NCI-H2196 (cell line): ENCODE measurements around the gene VIT.
"Not testable (repeated sequence)": the region's sequence is repeated elsewhere in the genome, so short reads cannot be mapped to it uniquely, and the experiment has no call there.

ENCODE experiments used
- DNase-seq: peaks from one replicate; lab custom pipeline; 2025; ENCODE audit not compliant: unreplicated experiment; lab: John Stamatoyannopoulos, UW

The VIT gene

GRCh38 chr2:36801088-36801487 lies 104.6 kb downstream of the VIT start:
- no peak for DNase-seq

DNA sequence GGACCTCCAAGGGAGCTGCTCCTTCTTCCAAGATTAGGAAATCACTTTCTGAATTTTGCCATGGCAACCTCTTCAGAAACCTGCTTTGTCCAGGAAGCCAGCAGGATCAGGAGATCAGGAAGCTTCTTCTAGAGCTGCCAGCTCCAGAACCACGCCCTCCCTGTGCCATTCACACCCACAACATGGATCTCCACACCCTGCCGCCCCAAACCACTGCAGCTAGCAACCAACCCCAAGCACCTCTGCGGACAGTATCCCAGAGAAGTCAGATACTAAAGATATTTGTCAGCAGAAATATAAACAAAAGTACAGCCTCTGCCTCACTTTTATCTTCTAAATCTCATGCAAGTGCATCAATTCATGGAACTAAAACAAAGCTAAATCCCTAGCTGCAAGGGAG lies 106.4 kb downstream of the VIT start:
- no peak for DNase-seq

- DNase-seq, result no peak
These were observed 109.2 kb downstream of the VIT start for GRCh38 chr2:36805635-36806224.

DNA sequence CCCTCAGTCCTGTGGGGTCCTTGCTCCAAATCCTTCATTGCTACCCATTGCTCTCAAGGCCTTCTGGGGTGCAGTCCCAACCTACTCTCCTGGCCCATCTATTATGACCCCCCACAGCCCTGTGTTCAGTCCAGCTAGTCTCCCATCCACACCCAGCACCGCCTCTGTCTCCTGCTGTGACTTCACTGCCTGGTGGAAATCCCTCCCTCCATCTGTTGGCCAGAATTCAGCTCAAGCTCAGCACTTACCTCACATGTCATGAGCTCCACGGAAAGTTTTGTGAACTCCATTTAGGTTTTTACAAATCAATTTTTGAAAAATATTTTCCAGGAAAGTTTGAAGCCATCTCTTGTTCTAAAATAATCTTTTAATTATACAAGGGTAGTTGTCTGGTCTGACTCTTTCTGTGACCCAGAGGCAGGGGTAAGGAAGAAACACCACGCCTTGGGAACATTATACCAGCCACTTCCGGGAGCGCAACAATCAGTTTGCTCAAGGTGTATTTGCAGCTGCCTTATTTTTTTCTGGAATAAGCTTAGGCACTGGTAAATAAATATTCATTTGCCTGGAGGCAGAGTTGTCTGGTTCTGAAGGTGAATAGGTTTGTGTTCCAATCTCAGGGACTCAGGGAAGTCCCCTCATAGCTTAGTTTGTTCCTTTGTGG lies 110.8 kb downstream of the VIT start:
- no peak for DNase-seq

- DNase-seq, result no peak
These were observed 112.0 kb downstream of the VIT start for GRCh38 chr2:36808386-36809068.

- no peak for DNase-seq
These were observed 112.5 kb downstream of the VIT start for GRCh38 chr2:36809069-36809445.

GRCh38 chr2:36811071-36811470 lies 114.6 kb downstream of the VIT start:
- DNase-seq, result no peak

DNA sequence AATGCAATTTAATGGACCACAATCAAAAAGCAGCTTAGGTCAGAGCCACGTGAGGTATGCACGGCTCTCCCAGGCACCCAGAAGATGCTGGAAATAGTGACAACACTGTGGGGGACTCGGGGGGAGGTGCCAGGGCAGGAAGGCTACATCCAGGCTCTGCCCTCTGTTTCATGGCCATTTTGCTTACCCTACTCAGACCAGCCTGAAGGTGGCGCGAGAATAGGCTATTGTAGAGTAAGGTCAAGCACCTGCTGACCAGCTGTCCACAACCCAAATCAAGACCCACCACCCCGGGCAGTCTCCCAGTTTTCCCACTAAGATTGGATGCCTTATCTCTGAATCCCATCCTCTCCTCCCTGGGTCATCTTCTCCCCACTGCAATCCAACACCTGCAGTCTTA lies 115.7 kb downstream of the VIT start:
- no peak for DNase-seq

GRCh38 chr2:36818542-36818941 lies 122.0 kb downstream of the VIT start:
- DNase-seq, result no peak

GRCh38 chr2:36819095-36819711 lies 122.7 kb downstream of the VIT start:
- DNase-seq, result no peak

GRCh38 chr2:36820942-36821605 lies 124.6 kb downstream of the VIT start:
- peak; percentile 79 for DNase-seq

- DNase-seq, result no peak
These were observed 127.4 kb downstream of the VIT start for GRCh38 chr2:36823862-36824261.

GRCh38 chr2:36824273-36824672 lies 127.8 kb downstream of the VIT start:
- DNase-seq, result no peak

DNA sequence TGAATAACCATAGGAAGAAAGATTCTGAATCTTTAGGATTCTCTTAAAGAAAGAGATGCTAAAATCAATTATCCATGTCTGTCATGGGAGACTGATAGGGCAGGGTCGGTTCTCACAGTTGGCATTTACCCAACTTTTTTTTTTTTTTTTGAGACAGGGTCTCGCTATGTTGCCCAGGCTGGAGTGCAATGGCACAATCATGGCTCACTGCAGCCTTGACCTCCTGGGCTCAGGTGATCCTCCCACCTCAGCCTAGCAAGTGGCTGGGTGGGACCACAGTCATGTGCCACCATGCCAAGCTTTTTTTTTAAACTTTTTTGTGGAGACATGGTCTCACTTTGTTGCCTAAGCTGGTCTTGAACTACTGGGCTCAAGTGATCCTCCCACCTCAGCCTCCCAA lies 128.2 kb downstream of the VIT start:
- DNase-seq, result not testable (repeated sequence)

- no peak for DNase-seq
These were observed 134.7 kb downstream of the VIT start for GRCh38 chr2:36831185-36831584.

GRCh38 chr2:36834203-36834602 lies 137.7 kb downstream of the VIT start:
- no peak for DNase-seq

DNA sequence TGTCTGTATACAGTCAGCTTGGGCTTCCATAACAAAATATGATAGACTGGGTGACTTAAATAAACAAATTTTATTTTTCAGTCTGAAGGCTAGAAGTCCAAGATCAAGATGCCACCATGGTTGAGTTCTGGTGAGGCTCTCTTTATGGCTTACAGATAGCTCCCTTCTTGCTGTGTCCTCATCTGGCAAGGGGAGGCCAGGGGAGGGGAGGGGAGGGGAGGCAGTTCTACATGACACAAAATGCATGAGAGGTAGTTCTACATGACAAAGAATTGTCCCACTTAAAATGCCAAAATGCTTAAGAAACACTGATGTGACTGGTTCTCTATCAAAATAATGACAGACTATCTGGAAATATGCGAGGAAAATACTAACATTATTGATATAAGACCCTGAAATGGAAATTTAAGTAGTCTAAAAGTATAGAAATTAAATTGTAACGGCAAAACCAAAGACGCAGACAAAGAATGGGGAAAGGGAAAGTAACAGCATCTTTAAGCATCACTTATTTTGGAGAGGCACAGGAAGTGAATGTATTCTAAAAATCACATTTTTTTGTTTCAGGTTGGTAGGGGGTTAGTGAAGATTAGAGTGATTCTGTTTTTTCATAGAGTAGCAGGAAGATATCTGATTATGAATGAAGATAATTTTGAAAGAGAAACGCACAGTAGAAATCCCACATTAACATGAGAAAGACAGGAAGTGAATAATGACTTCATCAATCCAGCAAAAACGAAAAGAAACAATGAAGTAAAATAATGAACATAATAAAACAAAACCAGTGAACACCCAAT lies 138.4 kb downstream of the VIT start:
- no peak for DNase-seq

- DNase-seq, result no peak
These were observed 143.6 kb downstream of the VIT start for GRCh38 chr2:36839976-36840617.

DNA sequence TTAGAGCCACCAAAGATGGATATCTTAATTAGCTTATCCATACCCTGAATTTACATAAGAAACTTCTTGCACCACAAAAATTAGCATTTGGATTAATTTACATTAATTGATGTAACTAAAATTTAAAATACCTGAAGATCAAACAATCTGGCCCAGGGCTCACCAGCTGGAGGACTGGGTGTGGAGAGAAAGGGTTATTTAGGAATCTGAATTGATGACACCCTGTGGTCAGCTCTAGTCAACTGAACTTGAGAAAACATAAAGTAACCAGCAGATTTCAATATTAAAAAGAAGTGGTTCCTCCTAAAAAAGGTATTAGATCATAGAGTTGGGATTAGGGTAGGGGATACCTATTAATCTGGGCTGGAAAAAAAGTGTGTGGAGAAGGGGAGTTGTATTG lies 147.3 kb downstream of the VIT start:
- no peak for DNase-seq

DNA sequence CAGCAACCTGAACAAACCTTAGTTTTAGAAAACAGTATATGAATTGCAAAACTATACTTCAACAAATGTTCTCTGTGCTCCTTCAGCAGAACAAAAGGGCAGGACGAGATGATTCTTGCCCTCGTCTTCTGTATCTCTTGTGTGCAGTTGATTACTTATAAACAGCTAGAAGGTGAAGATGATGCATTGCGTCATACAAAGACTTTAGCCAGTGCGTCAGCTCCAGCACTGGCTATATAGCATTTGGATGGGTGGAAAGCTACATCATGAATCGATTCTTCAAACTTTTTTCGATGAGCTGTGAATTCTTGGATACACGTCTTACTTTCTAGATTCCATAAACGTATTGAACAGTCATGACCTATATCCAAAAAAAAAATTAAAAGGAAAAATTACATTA lies 152.8 kb downstream of the VIT start:
- no peak for DNase-seq
